ENCODE measurements around the gene ASXL3.

Gene ASXL3

GRCh38 chr18:33664241-33664874, 86.3 kb downstream of the ASXL3 start:
- no peak for DNase-seq

GRCh38 chr18:33665187-33665586, 87.2 kb downstream of the ASXL3 start:
- no peak for DNase-seq

DNA sequence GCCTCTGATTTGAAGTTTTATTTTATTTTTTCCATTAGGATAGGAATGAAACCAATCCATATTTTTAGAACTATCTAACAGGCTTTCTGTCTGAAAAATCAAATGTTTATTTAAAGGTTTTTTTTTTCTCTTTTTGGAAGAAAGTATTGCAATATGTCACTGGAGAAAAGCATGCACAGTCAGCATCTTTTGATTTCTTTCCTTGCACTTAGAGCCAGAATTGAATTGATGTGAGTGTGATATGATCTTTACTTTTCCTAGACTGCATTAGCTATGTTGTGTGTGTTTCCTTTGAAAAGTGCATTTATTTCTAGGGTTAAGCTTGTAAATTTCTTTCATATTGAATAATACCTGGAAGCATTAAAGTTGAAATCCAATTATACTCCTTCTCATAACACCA, 87.6 kb downstream of the ASXL3 start:
- DNase-seq, result no peak

GRCh38 chr18:33666915-33667314, 88.9 kb downstream of the ASXL3 start:
- no peak for DNase-seq

- DNase-seq, result no peak
Observed at GRCh38 chr18:33669589-33669988, 91.6 kb downstream of the ASXL3 start.

DNA sequence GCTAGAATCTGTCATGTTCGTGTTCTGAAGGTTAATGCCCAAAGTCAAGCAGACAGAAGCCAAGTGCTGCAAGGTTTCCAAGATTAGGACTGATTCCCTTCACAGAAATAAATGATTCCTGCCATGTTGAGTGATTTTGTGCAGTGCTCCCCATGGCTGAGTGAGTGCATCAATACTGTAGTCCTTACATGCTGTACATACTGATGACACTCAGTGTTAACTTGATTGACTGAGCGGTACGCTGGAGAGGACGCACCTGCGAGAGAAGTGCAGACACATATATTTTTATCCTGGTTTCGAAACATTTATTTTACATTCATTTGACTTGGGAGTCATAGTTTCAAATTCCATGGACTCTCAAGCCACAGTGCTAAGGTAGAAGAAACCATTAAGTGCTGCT, 92.0 kb downstream of the ASXL3 start:
- DNase-seq, result no peak

GRCh38 chr18:33673689-33674088, 95.7 kb downstream of the ASXL3 start:
- DNase-seq, result no peak

- DNase-seq, result no peak
Observed at GRCh38 chr18:33676593-33676992, 98.6 kb downstream of the ASXL3 start.

DNA sequence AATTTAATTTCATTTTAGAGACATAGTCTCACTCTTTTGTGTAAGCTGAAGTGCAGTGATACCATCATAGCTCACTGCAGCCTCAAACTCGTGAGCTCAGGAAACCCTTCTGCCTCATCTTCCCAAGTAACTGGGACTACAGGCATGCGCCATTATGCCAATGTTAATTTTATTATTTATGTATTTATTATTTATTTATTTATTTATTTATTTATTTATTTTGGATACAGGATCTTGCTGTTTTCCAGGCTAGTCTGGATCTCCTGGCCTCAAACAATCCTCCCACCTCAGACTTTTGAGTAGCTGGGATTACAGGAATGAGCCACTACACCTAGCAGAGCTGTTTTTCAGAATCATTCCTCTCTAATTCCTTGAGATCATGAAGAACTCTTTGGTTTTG, 99.9 kb downstream of the ASXL3 start:
- DNase-seq, result no peak

DNA sequence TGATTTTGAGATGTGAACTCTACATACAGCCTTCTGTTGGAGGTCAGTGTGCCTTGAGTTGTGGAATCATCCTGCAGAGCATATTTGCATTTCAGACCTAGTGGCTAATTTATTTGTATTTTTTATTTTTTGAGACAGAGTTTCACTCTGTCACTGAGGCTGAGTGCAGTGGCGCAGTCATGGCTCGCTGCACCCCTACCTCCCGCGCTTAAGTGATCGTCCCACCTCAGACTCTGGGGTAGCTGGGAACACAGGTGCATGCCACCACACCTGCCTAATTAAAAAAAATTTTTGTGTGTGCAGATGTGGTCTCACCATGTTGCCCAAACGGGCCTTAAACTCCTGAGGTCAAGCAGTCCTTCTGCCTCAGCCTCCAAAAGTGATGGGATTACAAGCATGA, 104.4 kb downstream of the ASXL3 start:
- DNase-seq, result no peak

DNA sequence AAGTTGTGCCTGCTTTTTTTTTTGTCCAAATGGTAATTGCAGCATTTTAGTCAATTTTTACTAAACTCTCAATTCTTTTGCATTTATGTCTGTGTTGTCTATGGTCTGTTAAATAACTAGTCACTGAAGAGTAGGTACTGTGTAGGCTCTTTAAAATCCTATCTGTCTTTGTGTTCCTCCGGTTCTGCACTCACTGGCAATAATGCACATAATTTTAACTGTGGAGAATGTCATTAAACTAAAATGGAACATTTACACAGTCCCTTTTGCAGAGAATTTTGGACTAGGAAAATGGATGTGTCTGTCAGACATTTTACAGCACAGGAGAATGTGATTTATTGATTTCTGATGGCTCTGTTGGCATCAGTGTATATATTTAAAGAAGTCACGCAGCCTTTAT, 116.6 kb downstream of the ASXL3 start:
- no peak for DNase-seq

DNA sequence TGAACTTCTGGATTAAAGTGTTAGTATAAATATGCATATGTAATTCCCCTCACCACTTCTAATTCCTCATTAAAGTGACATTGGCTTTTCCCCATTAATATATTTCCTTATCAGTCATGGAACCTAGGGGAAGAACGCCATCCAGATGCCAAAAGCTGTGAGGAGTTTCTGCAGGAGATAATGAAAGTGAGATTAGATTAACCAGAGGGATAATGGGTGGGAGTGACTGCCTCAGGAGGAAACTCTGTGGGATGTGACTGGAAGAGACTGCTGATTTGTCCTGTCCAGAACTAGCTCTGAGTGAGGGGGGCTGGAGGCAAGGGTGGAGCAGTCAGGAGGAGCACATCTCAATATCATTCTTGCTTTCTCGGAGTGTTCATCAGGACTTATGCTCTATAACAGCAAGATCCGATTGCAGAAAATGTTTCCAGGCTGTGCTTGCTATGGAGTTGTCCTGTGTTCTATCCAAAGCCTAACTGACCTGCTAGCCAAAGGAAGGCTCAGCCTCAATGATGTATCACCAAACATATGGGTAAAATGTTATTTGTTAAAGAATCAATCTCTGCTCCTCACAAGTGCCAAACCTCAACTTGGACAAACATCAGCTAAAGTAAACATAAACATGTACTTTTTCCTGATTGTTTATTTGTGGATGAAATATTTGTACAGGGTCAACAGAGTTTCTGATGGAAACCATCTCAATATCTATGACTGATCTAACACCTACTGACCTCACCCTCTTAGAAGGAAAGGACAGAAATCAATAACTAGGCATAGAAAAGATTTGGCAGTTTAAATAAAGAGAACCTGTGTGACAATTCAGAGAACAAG, 118.5 kb downstream of the ASXL3 start:
- DNase-seq, result no peak

GRCh38 chr18:33697498-33697897, 119.5 kb downstream of the ASXL3 start:
- DNase-seq, result no peak

DNA sequence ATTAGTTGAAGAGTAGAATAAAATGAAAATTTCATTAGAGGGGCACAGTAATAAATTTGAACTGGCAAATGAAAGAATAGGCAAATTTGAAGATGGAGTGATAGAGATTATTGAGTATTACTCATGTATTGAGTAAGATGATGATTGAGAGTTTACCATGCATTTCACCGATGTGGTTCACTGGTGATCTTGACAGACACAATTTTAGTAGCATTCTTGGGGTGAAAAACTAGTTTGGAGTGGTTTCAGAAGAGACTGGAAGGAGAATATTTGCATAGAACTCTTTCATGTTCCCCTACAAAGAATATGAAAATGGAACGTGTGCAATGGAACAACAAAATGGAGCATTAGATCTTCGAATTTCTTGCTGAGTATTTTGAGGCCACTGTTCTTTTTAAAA, 121.4 kb downstream of the ASXL3 start:
- DNase-seq, result no peak

DNA sequence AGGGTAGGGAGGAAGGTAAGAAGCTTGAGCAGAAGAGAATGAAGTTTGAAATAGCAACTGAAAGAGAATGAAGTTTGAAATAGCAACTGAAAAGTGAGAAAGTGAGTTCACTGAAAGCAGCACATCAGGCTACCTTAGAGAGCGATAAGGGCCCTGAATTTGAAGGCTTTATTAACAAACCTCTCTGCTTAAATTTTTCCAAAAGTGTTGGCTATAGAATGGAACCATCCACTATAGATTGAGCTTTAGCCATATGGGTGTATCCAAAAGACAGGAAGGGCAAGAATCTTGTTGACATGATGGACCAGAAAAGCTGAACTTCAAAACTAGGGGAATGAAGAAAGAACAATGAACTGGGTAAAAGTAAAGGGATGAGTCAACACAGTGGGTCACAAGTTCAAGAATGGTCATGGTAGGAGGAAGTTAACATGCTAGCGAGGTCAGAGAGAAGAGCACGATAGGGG, 122.5 kb downstream of the ASXL3 start:
- DNase-seq, result no peak

- DNase-seq, result no peak
Observed at GRCh38 chr18:33702625-33703024, 124.6 kb downstream of the ASXL3 start.

DNA sequence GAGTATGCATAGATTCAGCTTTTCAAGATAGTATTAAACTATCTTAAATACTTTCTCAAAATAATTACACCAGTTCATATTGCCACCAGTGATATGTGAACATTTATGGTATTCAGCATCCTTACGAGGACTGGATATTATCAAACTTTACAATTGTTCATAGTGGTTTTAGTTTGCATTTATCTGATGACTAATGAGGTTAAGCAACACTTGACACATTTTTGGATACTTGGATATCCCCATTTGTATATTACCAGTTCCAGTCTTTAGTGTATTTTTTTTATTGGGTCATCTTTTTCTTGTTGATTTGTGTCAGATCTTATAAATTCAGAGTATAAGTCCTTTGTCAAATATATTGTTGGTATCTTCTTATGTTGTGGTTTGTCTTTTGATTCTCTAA, 128.4 kb downstream of the ASXL3 start:
- DNase-seq, result no peak

DNA sequence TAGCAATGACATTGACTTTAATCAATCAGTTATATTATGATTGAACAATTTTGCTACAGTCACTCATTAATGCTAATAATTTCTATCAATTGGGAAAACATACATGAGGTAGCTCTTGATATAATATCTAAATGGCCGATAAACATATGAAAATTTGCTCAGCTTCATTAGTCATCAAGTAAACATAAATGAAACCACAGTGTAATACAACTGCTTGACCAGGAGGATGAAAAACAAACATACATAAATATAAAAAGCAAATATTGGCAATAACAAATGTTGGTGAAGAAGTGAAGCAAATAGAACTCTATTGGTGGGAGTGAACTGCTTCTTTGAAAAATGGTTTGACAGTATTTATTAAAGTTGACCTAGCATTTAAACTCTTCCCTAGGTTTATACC, 130.9 kb downstream of the ASXL3 start:
- DNase-seq, result no peak

DNA sequence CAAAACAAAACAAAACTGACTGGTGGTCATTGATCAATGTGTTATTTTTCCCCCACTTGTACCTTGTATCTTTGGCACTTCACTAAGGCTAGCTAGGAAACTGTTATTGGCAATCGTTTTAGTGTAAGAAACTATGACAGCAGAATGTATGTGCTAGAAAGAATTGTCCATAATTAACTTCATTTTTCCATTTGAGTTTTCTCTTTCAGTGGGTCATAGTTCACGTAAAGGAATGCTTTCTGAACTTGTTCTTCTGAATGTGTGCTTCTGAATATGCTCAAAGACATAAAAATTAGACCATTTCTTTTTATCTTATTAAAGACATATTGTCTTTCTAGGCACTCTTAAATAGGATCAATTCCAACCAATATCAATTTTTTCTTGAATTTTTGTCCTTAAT, 132.2 kb downstream of the ASXL3 start:
- DNase-seq, result no peak

- no peak for DNase-seq
Observed at GRCh38 chr18:33711514-33711913, 133.5 kb downstream of the ASXL3 start.

- DNase-seq, result no peak
Observed at GRCh38 chr18:33712719-33713118, 134.7 kb downstream of the ASXL3 start.

GRCh38 chr18:33716061-33716683, 138.2 kb downstream of the ASXL3 start:
- DNase-seq, result no peak

GRCh38 chr18:33717339-33717738, 139.3 kb downstream of the ASXL3 start:
- no peak for DNase-seq

DNA sequence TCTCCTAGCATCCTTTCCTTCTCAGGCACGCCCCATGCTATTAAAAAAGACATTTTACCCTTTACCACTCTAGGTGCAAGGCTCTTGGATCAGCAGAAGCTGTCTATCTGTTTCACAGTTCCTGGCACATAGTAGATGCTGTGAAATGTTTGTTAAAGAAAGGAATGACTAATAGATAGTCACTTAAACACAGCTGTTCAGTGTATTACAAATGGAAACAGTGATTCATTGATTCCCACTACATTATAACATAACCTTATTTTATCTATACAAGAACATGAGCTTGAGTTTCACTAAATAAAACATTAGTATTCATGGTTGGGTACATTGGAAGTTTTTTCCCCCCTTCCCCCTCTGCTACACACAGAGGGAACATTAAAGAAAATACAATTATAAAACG, 142.1 kb downstream of the ASXL3 start:
- peak; percentile 59 for DNase-seq

Measured in fibroblast of skin of back (primary cell).